Trophoblast cell (in vitro differentiated cells and primary cell): Measurements from ENCODE around the gene ARL6IP4.
A peak's percentile ranks its signal among the peaks of the same experiment; 100 is the strongest.

Experiments
- DNase-seq, 2 donors: peaks; one replicate each; pipeline ENCODE4 v3.0.0-alpha.2; 2016
- H2AFZ ChIP-seq: 2 replicates; pipeline ENCODE4 v1.6.1; 2013; ENCODE audit warnings: low read length, moderate library complexity, mild to moderate bottlenecking; ENCODE audit not compliant: insufficient read depth, poor library complexity
- H2AK5ac ChIP-seq: 2 replicates; pipeline ENCODE4 v1.6.1; 2013; ENCODE audit warnings: mild to moderate bottlenecking, low read length
- H2BK120ac ChIP-seq: 2 replicates; pipeline ENCODE4 v1.6.1; 2013; ENCODE audit warnings: low read length, mild to moderate bottlenecking, moderate library complexity; ENCODE audit not compliant: insufficient read depth, poor library complexity
- H2BK12ac ChIP-seq: 2 replicates; pipeline ENCODE4 v1.6.1; 2013; ENCODE audit warnings: mild to moderate bottlenecking, low read length, moderate library complexity
- H2BK5ac ChIP-seq: 2 replicates; pipeline ENCODE4 v1.6.1; 2013; ENCODE audit warnings: low read length, low read depth, moderate library complexity, mild to moderate bottlenecking; ENCODE audit not compliant: poor library complexity
- H3K14ac ChIP-seq: 2 replicates; pipeline ENCODE4 v1.6.1; 2013; ENCODE audit warnings: mild to moderate bottlenecking, low read length
- H3K18ac ChIP-seq: 2 replicates; pipeline ENCODE4 v1.6.1; 2013; ENCODE audit warnings: mild to moderate bottlenecking, low read length
- H3K23ac ChIP-seq: 2 replicates; pipeline ENCODE4 v1.6.1; 2013; ENCODE audit warnings: low read length
- H3K27ac ChIP-seq: 2 replicates; pipeline ENCODE4 v1.5.1; 2013; ENCODE audit warnings: low read depth, mild to moderate bottlenecking, inconsistent platforms, low read length, moderate library complexity
- H3K27me3 ChIP-seq: 2 replicates; pipeline ENCODE4 v1.6.1; 2013; ENCODE audit warnings: inconsistent platforms, mild to moderate bottlenecking, low read length, moderate library complexity; ENCODE audit not compliant: insufficient read depth
- H3K36me3 ChIP-seq, 2 experiments: 1 replicate in 1 of 2; 2 replicates in 1 of 2; pipeline ENCODE4 v1.6.1; 2013; ENCODE audit warnings: low read length in 2 of 2, mild to moderate bottlenecking in 2 of 2, moderate library complexity in 1 of 2; ENCODE audit not compliant: insufficient read depth in 2 of 2, control insufficient read depth in 1 of 2
- H3K4ac ChIP-seq: 2 replicates; pipeline ENCODE4 v1.6.1; 2013; ENCODE audit warnings: low read depth, mild to moderate bottlenecking, low read length, moderate library complexity
- H3K4me1 ChIP-seq, 2 experiments: 1 replicate in 1 of 2; 2 replicates in 1 of 2; pipeline ENCODE4 v1.6.1; 2013; ENCODE audit warnings: low read length in 2 of 2, mild to moderate bottlenecking in 2 of 2, moderate library complexity in 1 of 2; ENCODE audit not compliant: insufficient read depth in 2 of 2, control insufficient read depth in 1 of 2
- H3K4me2 ChIP-seq: 2 replicates; pipeline ENCODE4 v1.6.1; 2013; ENCODE audit warnings: inconsistent platforms, mild to moderate bottlenecking, low read length, moderate library complexity
- H3K4me3 ChIP-seq: 2 replicates; pipeline ENCODE4 v1.5.1; 2013; ENCODE audit warnings: mild to moderate bottlenecking, low read depth, low read length, inconsistent platforms
- H3K79me1 ChIP-seq: one replicate; pipeline ENCODE4 v1.6.1; 2013; ENCODE audit warnings: low read length
- H3K79me2 ChIP-seq: 2 replicates; pipeline ENCODE4 v1.6.1; 2013; ENCODE audit warnings: low read length, mild to moderate bottlenecking; ENCODE audit not compliant: control insufficient read depth, insufficient read depth, poor library complexity
- H3K9ac ChIP-seq: 2 replicates; pipeline ENCODE4 v1.6.1; 2013; ENCODE audit warnings: mild to moderate bottlenecking, low read length
- H3K9me3 ChIP-seq: 2 replicates; pipeline ENCODE4 v1.6.1; 2013; ENCODE audit warnings: low read depth, mild to moderate bottlenecking, control low read depth, inconsistent platforms, low read length; ENCODE audit not compliant: insufficient read depth
- H4K12ac ChIP-seq: 2 replicates; pipeline ENCODE4 v1.6.1; 2013; ENCODE audit warnings: low read depth, mild to moderate bottlenecking, low read length, moderate library complexity
- H4K8ac ChIP-seq: 2 replicates; pipeline ENCODE4 v1.6.1; 2013; ENCODE audit warnings: low read depth, mild to moderate bottlenecking, low read length, moderate library complexity
- H4K91ac ChIP-seq: one replicate; pipeline ENCODE4 v1.6.1; 2013; ENCODE audit warnings: low read depth, mild to moderate bottlenecking, low read length, moderate library complexity
- WGBS: extraction: QIAGEN DNeasy Blood & Tissue Kit; methylation state at CpG from one replicate; pipeline ENCODE4 v1.1.7; 2013; ENCODE audit warnings: missing lambda C conversion rate; ENCODE audit not compliant: insufficient read length, insufficient coverage; ENCODE audit errors: extremely low coverage; 5-methylcytosine and 5-hydroxymethylcytosine counted together

ARL6IP4 gene

GRCh38 chr12:122981587-122982476, 1.4 kb downstream of the ARL6IP4 start:
- Histone ChIP-seq H3K18ac (no peak overlapping the region), H4K12ac (no peak overlapping the region), H2BK120ac (no peak overlapping the region), H2BK5ac (no peak overlapping the region), H2AFZ (peak overlapping the region; percentile 74), H3K9me3 (no peaks in the 10 kb centered on the region), H3K36me3 (peaks cover 34 to 36% of the 10 kb centered on the region in 2 experiments), H4K91ac (peak overlapping the region; percentile 91), H4K8ac (peak overlapping the region; percentile 97), H3K79me2 (peaks cover 14% of the 10 kb centered on the region), H3K4me3 (peak overlapping the region; percentile 85), H3K79me1 (peaks cover 14% of the 10 kb centered on the region), H3K4ac (peak overlapping the region; percentile 89), H3K14ac (peak overlapping the region; percentile 89), H3K27me3 (no peaks in the 10 kb centered on the region), H2BK12ac (no peak overlapping the region), H3K9ac (peak overlapping the region; percentile 85), H3K27ac (no peak overlapping the region), H2AK5ac (peak overlapping the region; percentile 13), H3K23ac (no peak overlapping the region), H3K4me2 (peak overlapping the region; percentile 87), H3K4me1 (peaks cover 16 to 18% of the 10 kb centered on the region in 2 experiments)
- no CpG with 5 or more reads among the region's 25 CpGs for WGBS
- DNase-seq: no peak

- DNase-seq: no peak
- H3K27ac ChIP-seq: no peak overlapping the region
- no peak overlapping the region for H2BK5ac ChIP-seq
- peaks cover 16 to 18% of the 10 kb centered on the region in 2 experiments for H3K4me1 ChIP-seq
- no peak overlapping the region for H4K12ac ChIP-seq
- H3K79me1 ChIP-seq: peaks cover 14% of the 10 kb centered on the region
- peaks cover 31 to 35% of the 10 kb centered on the region in 2 experiments for H3K36me3 ChIP-seq
- WGBS: no CpG with 5 or more reads among the region's 11 CpGs
- H3K27me3 ChIP-seq: no peaks in the 10 kb centered on the region
- H3K4ac ChIP-seq: no peak overlapping the region
- H2BK120ac ChIP-seq: no peak overlapping the region
- H4K8ac ChIP-seq: no peak overlapping the region
- no peak overlapping the region for H3K9ac ChIP-seq
- H3K79me2 ChIP-seq: peaks cover 14% of the 10 kb centered on the region
- H3K14ac ChIP-seq: no peak overlapping the region
- H3K4me2 ChIP-seq: peak overlapping the region; percentile 1
- no peak overlapping the region for H3K4me3 ChIP-seq
- no peak overlapping the region for H3K23ac ChIP-seq
- H2AK5ac ChIP-seq: no peak overlapping the region
- no peak overlapping the region for H2BK12ac ChIP-seq
- no peak overlapping the region for H3K18ac ChIP-seq
- H4K91ac ChIP-seq: no peak overlapping the region
- no peaks in the 10 kb centered on the region for H3K9me3 ChIP-seq
- no peak overlapping the region for H2AFZ ChIP-seq
Observed at GRCh38 chr12:122982477-122982815, 2.0 kb downstream of the ARL6IP4 start.

GRCh38 chr12:122982963-122983788, 2.7 kb downstream of the ARL6IP4 start:
- no peak overlapping the region for H2AFZ ChIP-seq
- H3K4me2 ChIP-seq: no peak overlapping the region
- no peak overlapping the region for H3K14ac ChIP-seq
- no peak overlapping the region for H3K4me3 ChIP-seq
- H3K27ac ChIP-seq: no peak overlapping the region
- H4K8ac ChIP-seq: no peak overlapping the region
- H3K23ac ChIP-seq: no peak overlapping the region
- no peak overlapping the region for H3K9ac ChIP-seq
- no peak overlapping the region for H2BK12ac ChIP-seq
- no peak for DNase-seq
- no peak overlapping the region for H2BK120ac ChIP-seq
- no CpG with 5 or more reads among the region's 21 CpGs for WGBS
- no peak overlapping the region for H4K12ac ChIP-seq
- peaks cover 28 to 30% of the 10 kb centered on the region in 2 experiments for H3K36me3 ChIP-seq
- H3K9me3 ChIP-seq: no peaks in the 10 kb centered on the region
- H2AK5ac ChIP-seq: no peak overlapping the region
- no peak overlapping the region for H3K18ac ChIP-seq
- no peak overlapping the region for H4K91ac ChIP-seq
- H3K4ac ChIP-seq: no peak overlapping the region
- H2BK5ac ChIP-seq: no peak overlapping the region
- peaks cover 16 to 18% of the 10 kb centered on the region in 2 experiments for H3K4me1 ChIP-seq
- peaks cover 14% of the 10 kb centered on the region for H3K79me1 ChIP-seq
- peaks cover 14% of the 10 kb centered on the region for H3K79me2 ChIP-seq
- H3K27me3 ChIP-seq: no peaks in the 10 kb centered on the region

GRCh38 chr12:122983789-122984515, 3.5 kb downstream of the ARL6IP4 start:
- Histone ChIP-seq H3K36me3 (peaks cover 21 to 22% of the 10 kb centered on the region in 2 experiments), H2BK12ac (no peak overlapping the region), H4K8ac (no peak overlapping the region), H3K4ac (no peak overlapping the region), H3K18ac (no peak overlapping the region), H3K4me1 (peaks cover 16 to 18% of the 10 kb centered on the region in 2 experiments), H3K14ac (no peak overlapping the region), H4K91ac (no peak overlapping the region), H3K79me1 (peaks cover 14% of the 10 kb centered on the region), H4K12ac (no peak overlapping the region), H3K23ac (no peak overlapping the region), H3K27ac (no peak overlapping the region), H3K4me3 (no peak overlapping the region), H3K27me3 (no peaks in the 10 kb centered on the region), H3K79me2 (peaks cover 14% of the 10 kb centered on the region), H3K9me3 (no peaks in the 10 kb centered on the region), H2BK120ac (no peak overlapping the region), H2BK5ac (no peak overlapping the region), H2AK5ac (no peak overlapping the region), H2AFZ (no peak overlapping the region), H3K4me2 (no peak overlapping the region), H3K9ac (no peak overlapping the region)
- DNase-seq: no peak
- no CpG with 5 or more reads among the region's 9 CpGs for WGBS
